ENCODE results near the gene LIPC. TPM values are rescaled to one million over a fixed set of nuclear protein-coding genes. Genes with fewer than 3 reads are reported as not detected.

The LIPC gene
- total and polyA plus RNA-seq, 9 of the 15 experiments (the other 6 are each of a cell fraction or from before 2014, with no cell fraction given), result 0.07 to 0.41 (median 0.11) TPM; not detected in 2

DNA sequence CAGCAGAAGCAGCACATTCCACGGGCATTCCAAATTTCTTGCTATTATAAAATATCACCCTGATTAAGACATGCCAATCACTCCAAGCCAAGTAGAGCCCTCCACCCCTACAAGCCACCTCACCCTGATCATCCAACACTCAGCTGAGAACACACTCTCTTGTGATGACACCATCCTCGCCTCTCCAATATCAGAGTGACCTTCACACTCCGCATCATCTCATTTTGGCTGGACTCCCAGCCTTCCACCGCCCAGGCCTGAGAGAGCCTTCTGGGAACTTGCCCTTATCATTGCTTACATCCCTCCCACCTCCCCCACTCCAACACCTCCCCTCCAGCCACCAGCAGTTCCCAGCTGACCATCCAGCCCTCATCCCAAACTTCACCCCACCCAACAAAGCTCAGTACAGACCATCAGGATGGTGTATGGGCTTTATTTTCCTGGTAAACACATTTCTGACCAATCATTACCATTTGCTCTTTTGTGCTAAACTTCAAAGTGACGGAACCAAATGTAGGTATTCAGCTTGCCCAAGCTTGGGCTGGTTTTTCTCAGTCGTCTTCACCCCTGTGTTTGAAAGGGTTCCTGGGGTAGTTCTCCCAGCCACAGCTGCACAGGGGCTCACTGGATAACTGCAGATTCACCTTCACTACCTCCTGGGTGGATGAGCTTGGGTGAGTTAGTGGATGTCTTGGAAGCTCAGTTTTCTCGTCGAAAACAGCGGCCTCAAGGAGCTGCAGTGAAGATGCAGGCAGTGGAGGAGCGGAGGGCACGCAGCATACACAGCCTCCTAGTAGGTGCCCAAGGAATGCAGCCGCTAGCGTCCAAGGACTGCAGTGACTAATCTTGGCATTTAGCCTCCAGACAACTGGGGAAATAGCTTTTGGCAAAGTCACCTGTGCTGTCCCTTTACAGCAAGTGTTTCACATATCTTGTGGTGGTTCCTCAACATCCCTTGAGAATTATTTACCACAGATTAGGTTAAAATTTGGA lies 115.1 kb downstream of the LIPC start (continued):
- TF ChIP-seq DPF2 (IDR thresholded peaks at IDR 0.05), result peak; percentile 92
- 0 out of 2 replicates have a peak, but pooled peaks have one; percentile 24 for TF ChIP-seq MAFG (tag; conservative IDR thresholded peaks at IDR 0.05)
- no peak for TF ChIP-seq PRMT5 (CRISPR knock-in tag; IDR thresholded peaks at IDR 0.05)
- TF ChIP-seq SMAD2 (IDR thresholded peaks at IDR 0.05; ENCODE audit: low read depth, low read length), result no peak
- TF ChIP-seq PTBP1 (IDR thresholded peaks at IDR 0.05; ENCODE audit: low read depth, low read length), result no peak
- TF ChIP-seq, protein P1, sequence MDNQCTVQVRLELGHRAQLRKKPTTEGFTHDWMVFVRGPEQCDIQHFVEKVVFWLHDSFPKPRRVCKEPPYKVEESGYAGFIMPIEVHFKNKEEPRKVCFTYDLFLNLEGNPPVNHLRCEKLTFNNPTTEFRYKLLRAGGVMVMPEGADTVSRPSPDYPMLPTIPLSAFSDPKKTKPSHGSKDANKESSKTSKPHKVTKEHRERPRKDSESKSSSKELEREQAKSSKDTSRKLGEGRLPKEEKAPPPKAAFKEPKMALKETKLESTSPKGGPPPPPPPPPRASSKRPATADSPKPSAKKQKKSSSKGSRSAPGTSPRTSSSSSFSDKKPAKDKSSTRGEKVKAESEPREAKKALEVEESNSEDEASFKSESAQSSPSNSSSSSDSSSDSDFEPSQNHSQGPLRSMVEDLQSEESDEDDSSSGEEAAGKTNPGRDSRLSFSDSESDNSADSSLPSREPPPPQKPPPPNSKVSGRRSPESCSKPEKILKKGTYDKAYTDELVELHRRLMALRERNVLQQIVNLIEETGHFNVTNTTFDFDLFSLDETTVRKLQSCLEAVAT (IDR thresholded peaks at IDR 0.05), result peak in 1 of 2 experiments; percentile 50; a peak in 1 of 4 replicates
- TF ChIP-seq, protein P2, sequence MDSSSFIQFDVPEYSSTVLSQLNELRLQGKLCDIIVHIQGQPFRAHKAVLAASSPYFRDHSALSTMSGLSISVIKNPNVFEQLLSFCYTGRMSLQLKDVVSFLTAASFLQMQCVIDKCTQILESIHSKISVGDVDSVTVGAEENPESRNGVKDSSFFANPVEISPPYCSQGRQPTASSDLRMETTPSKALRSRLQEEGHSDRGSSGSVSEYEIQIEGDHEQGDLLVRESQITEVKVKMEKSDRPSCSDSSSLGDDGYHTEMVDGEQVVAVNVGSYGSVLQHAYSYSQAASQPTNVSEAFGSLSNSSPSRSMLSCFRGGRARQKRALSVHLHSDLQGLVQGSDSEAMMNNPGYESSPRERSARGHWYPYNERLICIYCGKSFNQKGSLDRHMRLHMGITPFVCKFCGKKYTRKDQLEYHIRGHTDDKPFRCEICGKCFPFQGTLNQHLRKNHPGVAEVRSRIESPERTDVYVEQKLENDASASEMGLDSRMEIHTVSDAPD (CRISPR knock-in tag; IDR thresholded peaks at IDR 0.05), result no peak
- TF ChIP-seq, protein P3, sequence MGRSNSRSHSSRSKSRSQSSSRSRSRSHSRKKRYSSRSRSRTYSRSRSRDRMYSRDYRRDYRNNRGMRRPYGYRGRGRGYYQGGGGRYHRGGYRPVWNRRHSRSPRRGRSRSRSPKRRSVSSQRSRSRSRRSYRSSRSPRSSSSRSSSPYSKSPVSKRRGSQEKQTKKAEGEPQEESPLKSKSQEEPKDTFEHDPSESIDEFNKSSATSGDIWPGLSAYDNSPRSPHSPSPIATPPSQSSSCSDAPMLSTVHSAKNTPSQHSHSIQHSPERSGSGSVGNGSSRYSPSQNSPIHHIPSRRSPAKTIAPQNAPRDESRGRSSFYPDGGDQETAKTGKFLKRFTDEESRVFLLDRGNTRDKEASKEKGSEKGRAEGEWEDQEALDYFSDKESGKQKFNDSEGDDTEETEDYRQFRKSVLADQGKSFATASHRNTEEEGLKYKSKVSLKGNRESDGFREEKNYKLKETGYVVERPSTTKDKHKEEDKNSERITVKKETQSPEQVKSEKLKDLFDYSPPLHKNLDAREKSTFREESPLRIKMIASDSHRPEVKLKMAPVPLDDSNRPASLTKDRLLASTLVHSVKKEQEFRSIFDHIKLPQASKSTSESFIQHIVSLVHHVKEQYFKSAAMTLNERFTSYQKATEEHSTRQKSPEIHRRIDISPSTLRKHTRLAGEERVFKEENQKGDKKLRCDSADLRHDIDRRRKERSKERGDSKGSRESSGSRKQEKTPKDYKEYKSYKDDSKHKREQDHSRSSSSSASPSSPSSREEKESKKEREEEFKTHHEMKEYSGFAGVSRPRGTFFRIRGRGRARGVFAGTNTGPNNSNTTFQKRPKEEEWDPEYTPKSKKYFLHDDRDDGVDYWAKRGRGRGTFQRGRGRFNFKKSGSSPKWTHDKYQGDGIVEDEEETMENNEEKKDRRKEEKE (IDR thresholded peaks at IDR 0.05; ENCODE audit: borderline replicate concordance in 1 of 2, control insufficient read depth in 1 of 2, low read depth in 2 of 2, low read length in 1 of 2), result no peak
- TF ChIP-seq POLR3A (IDR thresholded peaks at IDR 0.05; ENCODE audit: borderline replicate concordance, extremely low read depth, insufficient read depth, insufficient read length), result no peak
- TF ChIP-seq, protein P4, sequence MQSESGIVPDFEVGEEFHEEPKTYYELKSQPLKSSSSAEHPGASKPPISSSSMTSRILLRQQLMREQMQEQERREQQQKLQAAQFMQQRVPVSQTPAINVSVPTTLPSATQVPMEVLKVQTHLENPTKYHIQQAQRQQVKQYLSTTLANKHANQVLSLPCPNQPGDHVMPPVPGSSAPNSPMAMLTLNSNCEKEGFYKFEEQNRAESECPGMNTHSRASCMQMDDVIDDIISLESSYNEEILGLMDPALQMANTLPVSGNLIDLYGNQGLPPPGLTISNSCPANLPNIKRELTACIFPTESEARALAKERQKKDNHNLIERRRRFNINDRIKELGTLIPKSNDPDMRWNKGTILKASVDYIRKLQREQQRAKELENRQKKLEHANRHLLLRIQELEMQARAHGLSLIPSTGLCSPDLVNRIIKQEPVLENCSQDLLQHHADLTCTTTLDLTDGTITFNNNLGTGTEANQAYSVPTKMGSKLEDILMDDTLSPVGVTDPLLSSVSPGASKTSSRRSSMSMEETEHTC (IDR thresholded peaks at IDR 0.05), result no peak
- TF ChIP-seq E4F1 (CRISPR knock-in tag; IDR thresholded peaks at IDR 0.05; ENCODE audit: borderline replicate concordance), result no peak
- TF ChIP-seq MCM3 (IDR thresholded peaks at IDR 0.05), result no peak
- TF ChIP-seq CREBBP (IDR thresholded peaks at IDR 0.05; ENCODE audit: low read depth, low read length), result no peak
- TF ChIP-seq RHOXF2B (CRISPR knock-in tag; conservative IDR thresholded peaks at IDR 0.05), result no peak
